ENCODE results near the gene PAXX.

PAXX gene, protein sequence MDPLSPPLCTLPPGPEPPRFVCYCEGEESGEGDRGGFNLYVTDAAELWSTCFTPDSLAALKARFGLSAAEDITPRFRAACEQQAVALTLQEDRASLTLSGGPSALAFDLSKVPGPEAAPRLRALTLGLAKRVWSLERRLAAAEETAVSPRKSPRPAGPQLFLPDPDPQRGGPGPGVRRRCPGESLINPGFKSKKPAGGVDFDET

DNA sequence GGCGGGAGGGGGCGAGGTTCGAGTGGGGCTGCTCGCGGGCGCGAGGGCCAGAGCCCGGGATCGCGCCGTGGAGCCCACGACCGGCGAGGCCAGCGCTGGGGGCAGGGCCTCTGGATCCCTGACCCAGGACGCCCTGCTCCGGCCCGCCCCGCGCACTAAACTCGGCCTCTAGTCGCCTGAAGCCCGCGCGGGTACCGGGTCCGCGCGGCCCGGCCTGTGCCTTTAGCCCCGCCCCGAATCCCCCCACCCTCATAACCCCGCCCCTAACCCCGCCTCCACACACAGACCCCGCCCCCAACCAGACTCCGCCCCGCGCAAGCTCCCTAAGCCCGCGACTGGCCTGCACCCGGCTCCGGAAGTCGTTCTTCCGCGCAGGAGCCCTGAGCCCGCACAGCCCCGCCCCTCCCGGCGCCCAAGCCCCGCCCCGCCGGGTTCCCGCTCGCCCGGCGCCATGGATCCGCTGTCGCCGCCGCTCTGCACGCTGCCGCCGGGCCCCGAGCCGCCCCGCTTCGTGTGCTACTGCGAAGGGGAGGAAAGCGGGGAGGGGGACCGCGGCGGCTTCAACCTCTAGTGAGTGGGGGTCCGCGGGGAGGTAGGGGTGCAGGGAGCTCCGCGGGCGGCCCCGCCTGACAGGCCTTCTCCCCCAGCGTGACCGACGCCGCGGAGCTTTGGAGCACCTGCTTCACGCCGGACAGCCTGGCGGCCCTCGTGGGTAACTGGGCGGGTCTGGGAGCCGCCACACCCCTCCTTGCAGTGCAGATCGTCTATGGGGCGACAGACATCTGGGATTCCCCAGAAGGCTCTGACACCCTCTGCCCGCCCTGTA lies at the start of gene PAXX:
PAXX (plus strand) TSS at position 430 of the 826 bp plus-strand sequence; CDS start at position 452, 22 bp downstream.
- peak; percentile 86 for DNase-seq (ENCODE audit: low read depth)

DNA sequence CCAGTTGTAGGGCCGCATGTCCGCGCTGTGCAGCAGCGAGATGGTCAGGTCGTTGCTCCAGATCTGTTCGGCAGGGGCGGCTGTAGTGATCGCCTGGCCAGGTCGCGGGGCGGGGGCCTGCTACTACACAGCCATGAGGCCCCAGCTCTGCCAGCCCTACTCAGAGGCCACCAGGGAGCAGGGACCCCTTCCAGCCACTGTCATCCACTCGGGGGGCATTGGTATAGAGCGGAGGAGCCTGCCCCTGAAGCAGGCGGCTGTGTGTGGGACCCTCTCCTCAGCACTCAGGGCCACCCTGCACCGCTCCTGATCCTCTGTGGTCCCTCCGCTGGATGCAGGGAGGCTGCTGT lies 49.4 kb upstream of the PAXX start:
- no peak for DNase-seq (ENCODE audit: low read depth)

DNA sequence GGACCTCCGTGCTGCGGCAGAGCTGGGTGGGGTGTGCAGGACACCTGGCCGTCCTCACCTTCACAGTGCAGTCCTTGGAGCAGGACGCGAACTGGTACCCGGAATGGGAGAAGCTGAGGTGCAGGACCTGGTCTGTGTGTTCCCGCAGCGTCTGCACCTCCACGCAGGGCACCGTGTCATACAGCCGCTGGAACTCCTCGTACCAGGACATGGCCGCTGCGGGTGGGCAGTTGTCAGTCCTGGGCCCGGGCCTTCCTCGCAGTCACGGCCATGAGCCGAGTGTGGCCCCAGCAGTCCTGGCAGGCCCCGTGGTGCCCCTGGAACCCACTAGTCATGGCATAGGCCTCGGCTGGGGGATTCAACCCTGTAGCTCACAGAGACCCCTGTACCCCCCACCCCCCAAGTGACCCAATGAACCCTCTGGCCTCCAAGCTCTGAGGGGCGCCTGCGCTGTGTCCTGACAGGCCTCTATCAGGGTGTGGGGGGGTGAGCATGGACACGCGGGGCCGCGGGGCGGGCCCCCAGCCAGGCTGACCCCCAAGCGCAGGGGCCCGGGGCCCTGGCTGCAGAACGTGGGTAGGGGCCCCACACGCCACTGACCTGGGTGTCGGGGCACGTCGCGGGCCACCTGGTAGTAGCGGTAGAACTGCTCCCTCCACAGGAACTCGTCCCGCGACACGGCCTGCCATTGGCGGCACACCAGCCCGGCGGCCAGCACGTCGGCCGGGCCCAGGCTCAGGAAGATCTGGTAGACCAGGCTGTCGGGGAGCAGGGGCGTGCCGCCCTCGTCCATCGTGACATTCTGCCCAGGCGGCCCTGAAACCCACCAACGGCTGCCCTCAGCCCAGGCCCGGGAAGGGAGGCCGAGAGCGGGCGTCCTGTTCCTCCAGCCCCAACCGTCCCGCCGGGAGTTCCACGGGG lies 48.7 kb upstream of the PAXX start:
- no peak for DNase-seq (ENCODE audit: low read depth)

DNA sequence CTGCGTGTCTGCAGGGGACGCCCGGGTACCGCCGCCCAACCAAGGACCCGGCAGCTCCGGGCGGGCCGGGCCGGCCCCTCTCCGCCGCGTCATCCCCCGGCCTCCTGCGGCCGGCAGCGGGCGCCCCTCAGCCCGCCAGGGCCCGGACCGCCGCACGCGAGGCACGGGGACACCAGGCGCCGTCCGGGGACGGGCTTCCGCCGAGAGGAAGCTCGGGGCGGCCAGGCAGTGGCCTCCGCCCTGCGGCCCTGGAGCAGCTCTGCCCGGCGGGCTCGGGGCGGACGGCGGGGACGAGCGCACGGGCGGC lies 48.1 kb upstream of the PAXX start:
- no peak for DNase-seq (ENCODE audit: low read depth)

DNA sequence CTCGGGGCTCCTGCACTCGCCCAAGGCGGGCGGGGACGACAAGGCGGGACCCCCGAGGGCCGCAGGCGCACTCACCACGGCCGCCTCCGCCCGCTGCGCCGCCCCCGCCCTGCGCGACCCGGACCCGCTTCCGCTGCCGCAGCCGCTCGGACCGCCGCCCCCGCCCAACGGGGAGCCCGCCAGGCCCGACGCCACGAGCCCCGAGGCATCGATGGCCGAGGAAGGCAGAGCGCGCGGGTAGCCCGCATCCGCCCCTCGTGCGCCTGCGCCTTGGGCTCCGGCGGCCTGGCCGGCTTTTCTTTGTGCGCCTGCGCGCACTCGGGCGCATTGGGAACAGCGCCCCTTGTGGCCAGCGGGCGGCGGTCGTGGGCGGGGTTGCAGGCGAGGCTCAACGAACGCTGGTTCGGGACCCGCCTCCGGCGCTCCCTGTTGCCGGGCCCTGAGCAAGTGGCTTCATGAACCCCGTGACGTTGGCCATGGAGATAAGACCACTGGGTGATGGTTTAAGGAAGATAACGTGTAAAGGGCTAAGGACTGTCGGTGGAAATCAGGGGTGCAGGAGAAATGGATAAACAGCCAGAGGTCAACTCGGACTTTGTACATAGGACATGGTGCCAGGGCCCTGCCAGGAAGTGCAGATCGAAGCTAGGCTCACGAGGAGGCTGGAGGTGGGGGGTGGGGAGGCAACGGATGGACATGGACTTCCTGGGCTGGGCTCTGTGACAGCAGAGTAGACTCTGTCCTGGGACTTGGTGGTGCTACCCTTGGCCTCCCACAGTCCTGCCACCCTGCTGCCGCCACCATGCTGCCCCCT lies 47.5 kb upstream of the PAXX start, which contains the start of the genes C8G and FBXW5:
C8G (plus strand) TSS at position 725 of the 814 bp plus-strand sequence; CDS start at position 803, 78 bp downstream.
FBXW5 (minus strand) TSS at position 220 of the 814 bp plus-strand sequence. CDS start 655 bp downstream, outside the sequence.
- peak; percentile 94 for DNase-seq (ENCODE audit: low read depth)

DNA sequence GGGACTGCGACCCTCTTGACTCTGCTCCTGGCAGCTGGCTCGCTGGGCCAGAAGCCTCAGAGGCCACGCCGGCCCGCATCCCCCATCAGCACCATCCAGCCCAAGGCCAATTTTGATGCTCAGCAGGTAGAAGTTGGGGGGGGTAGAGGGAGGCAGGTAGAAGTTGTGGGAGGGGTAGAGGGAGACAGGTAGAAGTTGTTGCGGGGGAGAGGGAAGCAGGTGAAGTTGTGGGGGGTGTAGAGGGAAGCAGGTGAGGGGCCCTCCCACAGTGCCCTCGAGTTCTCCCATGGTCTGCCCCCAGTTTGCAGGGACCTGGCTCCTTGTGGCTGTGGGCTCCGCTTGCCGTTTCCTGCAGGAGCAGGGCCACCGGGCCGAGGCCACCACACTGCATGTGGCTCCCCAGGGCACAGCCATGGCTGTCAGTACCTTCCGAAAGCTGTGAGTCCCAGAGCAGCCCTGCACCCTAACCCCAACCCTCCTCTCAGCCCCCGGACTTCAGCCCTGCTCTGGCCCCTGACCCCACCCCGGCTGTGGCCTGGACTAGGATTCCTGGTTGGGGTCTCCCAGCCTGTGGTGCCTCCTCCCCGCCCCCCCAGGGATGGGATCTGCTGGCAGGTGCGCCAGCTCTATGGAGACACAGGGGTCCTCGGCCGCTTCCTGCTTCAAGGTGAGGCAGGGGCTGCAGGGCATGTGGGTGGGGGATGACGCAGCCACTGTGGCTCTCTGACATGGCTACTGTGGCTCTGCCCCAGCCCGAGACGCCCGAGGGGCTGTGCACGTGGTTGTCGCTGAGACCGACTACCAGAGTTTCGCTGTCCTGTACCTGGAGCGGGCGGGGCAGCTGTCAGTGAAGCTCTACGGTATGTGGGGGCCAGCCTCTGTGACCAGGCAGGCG lies 46.6 kb upstream of the PAXX start:
- DNase-seq (ENCODE audit: low read depth) = no peak

DNA sequence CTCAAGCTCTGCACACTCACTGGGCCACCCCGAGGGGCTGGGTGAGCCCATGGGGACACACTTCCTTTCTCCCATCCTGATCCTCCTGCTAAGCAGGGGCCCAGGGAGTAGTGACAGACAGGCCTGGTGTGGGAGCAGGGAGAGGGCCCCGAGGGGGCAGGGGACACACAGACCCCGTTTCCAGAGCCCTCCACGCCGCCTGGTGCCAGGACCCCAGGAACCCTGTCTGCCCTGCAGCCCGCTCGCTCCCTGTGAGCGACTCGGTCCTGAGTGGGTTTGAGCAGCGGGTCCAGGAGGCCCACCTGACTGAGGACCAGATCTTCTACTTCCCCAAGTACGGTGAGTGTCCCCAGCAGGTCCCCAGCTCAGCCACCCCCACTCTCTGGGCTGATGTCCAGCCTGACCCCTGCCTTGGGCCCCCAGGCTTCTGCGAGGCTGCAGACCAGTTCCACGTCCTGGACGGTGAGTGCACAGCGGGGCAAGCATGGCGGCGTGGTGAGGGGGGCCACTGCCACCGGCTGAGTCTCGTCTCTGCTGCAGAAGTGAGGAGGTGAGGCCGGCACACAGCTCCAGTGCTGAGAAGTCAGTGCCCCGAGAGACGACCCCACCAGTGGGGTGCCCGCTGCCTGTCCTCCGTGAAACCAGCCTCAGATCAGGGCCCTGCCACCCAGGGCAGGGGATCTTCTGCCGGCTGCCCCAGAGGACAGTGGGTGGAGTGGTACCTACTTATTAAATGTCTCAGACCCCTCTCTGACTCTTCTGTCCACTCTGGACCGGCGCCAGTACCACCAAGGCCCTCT lies 45.8 kb upstream of the PAXX start:
- no peak for DNase-seq (ENCODE audit: low read depth)

DNA sequence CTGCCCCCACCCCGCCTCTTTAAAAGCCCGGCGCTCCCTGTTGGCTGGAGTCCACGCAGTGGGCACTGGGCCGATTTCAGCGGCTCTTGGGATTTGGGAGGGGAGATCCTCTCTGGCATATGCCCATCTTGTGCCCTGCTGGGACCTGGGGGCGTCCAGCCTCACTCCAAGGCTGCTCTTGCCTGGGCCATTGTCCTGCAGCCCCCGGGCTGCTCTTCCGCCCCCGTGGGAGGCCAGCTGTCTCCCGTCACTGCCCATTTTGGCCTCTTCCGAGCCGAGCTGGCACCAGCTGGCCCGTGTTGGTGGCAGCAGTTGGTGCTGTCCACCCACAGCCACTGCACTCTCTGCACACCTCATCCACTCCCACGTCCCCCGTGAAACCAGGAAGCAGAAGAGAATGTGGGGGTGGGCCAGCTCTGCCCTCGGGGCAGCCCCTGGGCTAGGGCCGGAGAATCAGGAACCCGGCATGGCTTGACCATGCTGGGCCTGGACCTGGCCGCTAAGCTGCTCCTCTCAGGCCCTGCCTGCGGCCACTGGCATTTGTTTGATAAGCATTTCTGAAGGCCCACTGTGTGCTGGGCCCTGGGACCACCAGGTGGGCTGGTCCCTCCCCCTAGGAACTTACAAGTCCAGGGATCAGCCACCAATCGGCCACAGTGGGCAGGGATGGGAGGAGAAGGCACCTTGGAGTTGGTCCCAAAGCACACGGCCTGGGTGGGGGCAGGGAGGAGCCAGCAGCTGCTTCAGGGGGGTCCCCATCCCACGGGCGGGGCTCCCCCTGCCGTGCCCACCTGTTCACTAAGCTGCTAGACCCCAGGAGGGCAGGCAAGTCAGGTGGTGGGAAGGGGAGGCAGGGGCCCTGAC lies 45.0 kb upstream of the PAXX start:
- no peak for DNase-seq (ENCODE audit: low read depth)

DNA sequence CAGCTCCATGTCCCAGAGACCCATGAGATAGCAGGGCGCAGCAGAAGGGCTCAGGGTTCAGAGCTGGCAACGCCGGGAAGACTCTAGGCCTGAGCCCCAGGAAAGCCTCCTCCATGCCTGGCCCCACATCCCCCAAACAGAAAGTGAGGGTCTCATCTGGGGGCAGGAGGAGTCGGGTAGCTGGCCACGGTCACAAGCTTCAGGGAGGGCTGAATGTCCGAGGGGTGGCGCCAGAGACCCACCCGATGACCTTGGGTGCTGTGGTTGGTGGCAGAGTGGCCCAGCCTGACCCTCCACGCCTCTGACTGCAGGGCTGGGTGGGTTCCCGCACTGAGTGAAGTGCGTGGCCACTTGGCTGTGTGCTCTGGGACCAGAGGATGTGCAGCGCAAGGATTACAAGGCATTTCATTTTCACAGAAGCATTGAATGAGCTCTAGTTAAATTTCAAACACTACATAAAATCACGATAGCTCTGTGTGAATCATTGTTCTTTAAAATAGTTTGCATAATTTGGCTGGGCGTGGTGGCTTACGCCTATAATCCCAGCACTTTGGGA lies 44.2 kb upstream of the PAXX start:
- no peak for DNase-seq (ENCODE audit: low read depth)

DNA sequence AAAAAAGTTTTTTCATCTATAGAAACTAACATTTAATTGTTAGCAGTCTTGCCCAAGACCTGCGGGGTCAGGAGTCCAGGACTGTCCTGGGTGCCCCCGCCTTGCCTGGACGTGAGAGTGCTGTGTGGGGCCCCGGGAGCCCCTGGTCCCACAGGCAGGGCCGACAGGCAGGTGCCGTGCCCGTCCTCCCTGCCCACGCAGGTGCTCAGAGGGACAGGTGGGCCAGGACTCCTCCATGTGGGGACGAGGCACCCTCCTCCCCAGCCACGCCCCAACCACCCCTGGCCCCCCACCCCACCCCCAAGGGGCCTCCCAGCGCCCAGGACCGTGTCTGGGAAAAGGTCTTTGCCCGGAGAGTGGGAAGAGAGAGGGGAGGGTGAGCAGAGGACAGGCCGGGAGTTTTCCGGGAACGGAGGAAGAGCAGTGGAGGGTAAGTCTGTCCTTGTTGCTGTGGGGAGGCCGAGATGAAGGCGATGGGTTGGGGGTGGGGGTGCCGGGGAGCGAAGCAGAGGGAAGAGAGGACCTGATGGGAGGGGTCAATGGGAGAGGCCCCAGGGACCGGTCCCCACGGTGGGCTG lies 42.9 kb upstream of the PAXX start:
- DNase-seq (ENCODE audit: low read depth) = no peak

DNA sequence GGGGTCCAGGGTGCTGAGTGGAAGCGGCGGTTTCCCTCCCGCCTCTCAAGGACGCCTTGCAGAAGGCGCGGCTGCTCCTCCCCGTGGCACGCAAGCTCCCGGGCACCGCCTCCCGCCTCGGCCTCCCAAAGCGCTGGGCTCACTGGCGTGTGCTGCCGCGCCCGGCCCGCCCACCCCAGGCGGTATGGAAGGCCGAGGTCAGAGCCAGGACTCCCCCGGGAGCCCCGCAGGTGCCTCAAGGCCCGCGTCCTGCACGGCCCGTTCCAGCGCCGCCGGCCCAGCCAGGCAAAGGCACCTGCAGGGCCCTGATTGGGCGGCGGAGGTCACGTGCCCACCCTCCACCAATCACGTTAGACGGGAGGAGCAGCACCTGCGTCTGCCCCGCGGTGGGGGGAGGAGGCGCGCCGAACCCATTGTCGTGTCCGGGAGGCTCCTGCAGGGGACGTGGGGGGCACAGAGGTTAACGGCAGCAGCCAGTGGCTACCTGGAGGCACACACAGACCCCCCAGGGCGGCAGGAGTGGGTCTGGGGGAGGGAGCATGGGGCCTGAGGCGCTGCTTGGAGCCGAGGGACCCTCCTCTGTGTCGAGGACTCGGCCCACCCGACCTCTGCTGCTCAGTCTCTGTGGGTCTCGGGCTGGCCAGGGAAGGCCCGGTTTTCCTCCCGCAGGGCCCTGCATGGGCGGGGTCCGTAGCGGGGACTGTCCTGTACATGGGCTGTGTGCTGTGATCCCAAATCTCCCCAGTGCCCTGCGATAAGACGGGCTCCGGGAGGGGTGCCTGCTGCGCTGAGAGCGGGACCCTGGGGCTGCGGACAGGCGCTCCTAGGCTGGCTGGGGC lies 42.2 kb upstream of the PAXX start:
- peak; percentile 95 for DNase-seq (ENCODE audit: low read depth)

DNA sequence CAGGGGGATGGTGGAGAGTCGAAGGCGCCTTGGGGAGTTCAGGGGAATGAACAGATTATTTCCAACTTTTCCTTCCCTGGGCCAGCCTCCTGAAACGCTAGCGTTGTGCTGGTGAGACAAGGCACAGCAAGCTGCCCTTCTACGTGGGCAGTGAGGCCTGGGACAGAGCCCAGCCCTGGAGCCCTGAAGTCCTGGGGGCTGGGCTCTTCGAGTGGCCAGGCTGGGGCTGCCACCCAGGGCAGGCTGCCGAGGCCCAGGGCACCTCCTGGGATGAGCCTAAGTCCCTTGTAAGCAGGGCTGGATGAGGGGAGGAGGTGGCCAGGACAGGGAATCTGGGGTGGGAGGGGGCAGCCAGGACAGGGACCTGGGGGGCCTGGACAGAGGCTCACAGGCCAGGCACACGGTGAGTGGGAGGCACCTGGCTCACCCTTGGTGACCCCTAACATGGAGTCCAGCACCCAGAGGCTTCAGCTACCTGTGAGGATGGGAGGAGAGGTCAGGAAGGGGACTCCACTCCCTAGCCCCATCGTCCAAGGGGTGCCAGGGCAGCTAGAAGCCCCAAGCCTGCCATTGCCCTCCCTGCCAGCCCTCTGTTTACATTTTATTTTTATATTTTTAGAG lies 41.5 kb upstream of the PAXX start:
- DNase-seq (ENCODE audit: low read depth) = no peak

DNA sequence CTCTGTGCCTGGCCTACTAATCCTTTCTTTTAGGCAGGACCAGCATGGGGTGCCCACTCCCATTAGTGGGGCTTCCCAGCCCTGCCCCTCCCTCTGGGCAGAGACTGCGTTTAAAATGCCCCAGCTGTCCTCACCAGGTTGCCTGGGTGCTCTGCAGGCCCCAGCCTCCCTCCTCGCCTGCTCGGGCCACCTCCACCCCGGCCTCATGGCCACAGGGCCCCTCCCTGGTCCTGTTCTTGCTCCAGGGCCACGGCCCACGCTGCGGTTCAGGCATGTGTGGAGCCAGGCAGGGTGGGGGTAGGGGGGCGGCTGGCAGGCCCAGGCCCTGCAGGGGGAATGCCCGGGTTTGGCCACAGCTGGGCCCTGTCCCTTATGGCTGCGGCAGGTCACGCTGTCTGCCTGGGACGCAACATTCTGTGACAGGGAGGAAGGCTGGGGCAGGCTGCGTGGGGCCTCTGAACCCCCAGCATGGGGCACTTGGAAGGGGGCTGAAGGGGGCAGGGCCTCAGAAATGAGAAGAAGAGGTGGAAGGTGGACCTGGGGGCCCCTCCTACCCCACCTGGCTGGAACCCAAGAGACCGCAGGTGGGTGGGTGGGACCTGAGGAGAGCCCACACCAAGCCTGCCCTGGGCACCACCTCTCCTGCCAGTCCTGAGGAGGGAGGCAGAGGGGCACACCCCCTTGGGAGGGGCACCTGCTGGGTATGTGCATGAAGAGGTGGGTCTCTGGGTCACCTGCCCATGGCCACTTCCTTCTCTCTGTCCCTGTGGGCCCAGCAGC lies 40.5 kb upstream of the PAXX start, which contains the start of gene LCN12:
LCN12 (plus strand) TSS at position 733 of the 780 bp plus-strand sequence. CDS start 55 bp downstream, outside the sequence.
- DNase-seq (ENCODE audit: low read depth) = no peak

DNA sequence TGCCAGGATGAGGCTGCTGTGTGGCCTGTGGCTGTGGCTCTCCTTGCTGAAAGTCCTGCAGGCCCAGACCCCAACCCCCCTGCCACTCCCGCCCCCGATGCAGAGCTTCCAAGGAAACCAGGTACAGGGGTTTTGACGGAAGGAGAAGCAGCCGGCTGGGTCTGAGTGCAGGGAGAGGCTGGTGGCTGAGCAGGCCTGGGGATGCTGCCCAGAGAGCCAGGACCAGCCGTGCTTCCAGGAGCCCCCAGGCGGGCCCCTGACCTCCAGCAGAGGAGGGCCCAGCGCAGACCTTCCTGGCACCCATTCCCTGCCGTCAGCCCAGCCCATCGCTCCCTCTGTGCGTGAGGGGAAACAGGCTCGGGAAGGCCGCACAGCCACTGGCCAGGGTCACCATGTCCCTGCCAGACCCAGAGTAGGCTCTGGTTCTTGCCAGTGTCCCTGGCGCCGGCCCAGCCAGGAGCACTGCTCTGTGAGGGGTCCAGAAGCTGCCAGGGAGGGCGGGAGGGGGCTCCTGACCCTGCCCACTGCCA lies 39.8 kb upstream of the PAXX start:
- DNase-seq (ENCODE audit: low read depth) = no peak

All from stimulated activated CD8-positive, alpha-beta memory T cell treated with anti-CD3 and anti-CD28 coated beads, Interleukin-12 subunit alpha, Interleukin-12 subunit beta, amount 100 ng/mL, for 4 hours (primary cell).